ENCODE measurements around the gene WNK1.

DNA sequence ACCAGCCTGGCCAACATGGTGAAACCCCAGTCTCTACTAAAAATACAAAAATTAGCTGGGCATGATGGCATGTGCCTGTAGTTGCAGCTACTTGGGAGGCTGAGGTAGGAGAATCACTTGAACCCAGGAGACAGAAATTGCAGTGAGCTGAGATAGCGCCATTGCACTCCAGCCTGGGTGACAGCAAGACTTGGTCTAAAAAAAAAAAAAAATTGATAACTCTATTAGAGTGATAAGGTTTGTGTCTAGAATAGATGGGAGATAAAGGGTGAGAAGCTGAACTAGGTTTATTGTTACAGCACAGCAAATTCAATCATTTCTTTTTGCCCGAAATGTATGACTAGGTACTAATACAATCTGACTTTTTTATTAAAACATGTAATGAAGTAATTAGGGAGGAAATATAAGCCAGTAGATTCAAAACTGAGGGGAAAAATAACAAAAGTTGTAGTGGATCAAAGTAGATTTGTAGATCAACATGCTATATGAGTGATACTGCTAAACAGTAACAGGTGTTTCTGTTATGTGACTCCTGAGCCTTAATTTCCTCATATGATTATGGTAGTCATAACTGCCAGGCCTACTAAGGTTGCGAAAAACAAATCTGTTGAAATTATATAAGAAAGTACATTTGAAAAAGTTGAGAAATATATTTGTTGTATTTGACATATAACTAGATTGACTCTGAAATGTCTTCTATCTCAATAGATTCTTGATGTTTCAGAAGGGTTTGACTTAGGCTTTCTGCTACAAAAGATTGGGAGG lies 83.6 kb downstream of the WNK1 start:
- no peak for TF ChIP-seq POLR2A (IDR thresholded peaks at IDR 0.05)
- TF ChIP-seq, protein P1, sequence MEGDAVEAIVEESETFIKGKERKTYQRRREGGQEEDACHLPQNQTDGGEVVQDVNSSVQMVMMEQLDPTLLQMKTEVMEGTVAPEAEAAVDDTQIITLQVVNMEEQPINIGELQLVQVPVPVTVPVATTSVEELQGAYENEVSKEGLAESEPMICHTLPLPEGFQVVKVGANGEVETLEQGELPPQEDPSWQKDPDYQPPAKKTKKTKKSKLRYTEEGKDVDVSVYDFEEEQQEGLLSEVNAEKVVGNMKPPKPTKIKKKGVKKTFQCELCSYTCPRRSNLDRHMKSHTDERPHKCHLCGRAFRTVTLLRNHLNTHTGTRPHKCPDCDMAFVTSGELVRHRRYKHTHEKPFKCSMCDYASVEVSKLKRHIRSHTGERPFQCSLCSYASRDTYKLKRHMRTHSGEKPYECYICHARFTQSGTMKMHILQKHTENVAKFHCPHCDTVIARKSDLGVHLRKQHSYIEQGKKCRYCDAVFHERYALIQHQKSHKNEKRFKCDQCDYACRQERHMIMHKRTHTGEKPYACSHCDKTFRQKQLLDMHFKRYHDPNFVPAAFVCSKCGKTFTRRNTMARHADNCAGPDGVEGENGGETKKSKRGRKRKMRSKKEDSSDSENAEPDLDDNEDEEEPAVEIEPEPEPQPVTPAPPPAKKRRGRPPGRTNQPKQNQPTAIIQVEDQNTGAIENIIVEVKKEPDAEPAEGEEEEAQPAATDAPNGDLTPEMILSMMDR (IDR thresholded peaks at IDR 0.05) = no peak

All from breast epithelium (tissue), 3 donors.